PC-9 (cell line): Measurements from ENCODE around the gene KLK12. TPM values are rescaled to one million over a fixed set of nuclear protein-coding genes. Genes with fewer than 3 reads are reported as not detected.

Experiments
- BruUV-seq: library from RNA; stranded (reverse); fragments of 400-500 nt; replicated peaks from 2 replicates; lab custom pipeline; 2021; lab: Mats Ljungman, UMichigan
- CTCF ChIA-PET: fragments of 300-600 bp; sonication (Branson Sonifier 250); formaldehyde crosslinking; loops from one replicate; lab custom pipeline; 2022; ENCODE audit warnings: antibody characterized with exemption; lab: Charles Lee
- POLR2A ChIA-PET: fragments of 300-600 bp; sonication (Branson Sonifier 250); formaldehyde crosslinking; loops from one replicate; lab custom pipeline; 2022; ENCODE audit warnings: antibody characterized with exemption; ENCODE audit not compliant: unreplicated experiment; lab: Charles Lee
- DNase-seq, 2 experiments: peaks; one replicate each; pipeline versions ENCODE4 v3.0.0 to v3.0.0-alpha.2; 2015 to 2022; ENCODE audit warnings: mixed read lengths in 1 of 2
- H2AFZ ChIP-seq: fragments of 200-600 bp; sonication (generic); 2 replicates; pipeline ENCODE4 v1.8.1; 2017; ENCODE audit warnings: antibody characterized with exemption
- H3F3A ChIP-seq: fragments of 200-600 bp; sonication (generic); 2 replicates; pipeline ENCODE4 v1.8.1; 2017; ENCODE audit warnings: antibody characterized with exemption, mild to moderate bottlenecking, low read depth; ENCODE audit not compliant: insufficient read depth
- H3K27ac ChIP-seq: fragments of 200-600 bp; sonication (generic); 2 replicates; pipeline ENCODE4 v1.6.1; 2016; ENCODE audit warnings: mixed run types
- H3K27me3 ChIP-seq: fragments of 200-600 bp; sonication (generic); 2 replicates; pipeline ENCODE4 v1.6.1; 2016; ENCODE audit warnings: low read depth, mixed run types; ENCODE audit not compliant: insufficient read depth
- H3K36me3 ChIP-seq: fragments of 200-600 bp; sonication (generic); 2 replicates; pipeline ENCODE4 v1.6.1; 2016; ENCODE audit warnings: low read depth, mixed run types
- H3K4me1 ChIP-seq: fragments of 200-600 bp; sonication (generic); replicated peaks from 2 replicates; pipeline ENCODE4 v1.6.1; 2016; ENCODE audit warnings: mixed run types; ENCODE audit not compliant: insufficient read depth
- H3K4me2 ChIP-seq: fragments of 200-600 bp; sonication (generic); 2 replicates; pipeline ENCODE4 v1.6.1; 2017; ENCODE audit warnings: mixed run types
- H3K4me3 ChIP-seq: fragments of 200-600 bp; sonication (generic); 2 replicates; pipeline ENCODE4 v1.6.1; 2016; ENCODE audit warnings: mixed run types
- H3K79me2 ChIP-seq: fragments of 200-600 bp; sonication (generic); 2 replicates; pipeline ENCODE4 v1.6.1; 2017; ENCODE audit warnings: low read depth, mixed run types
- H3K9me2 ChIP-seq: fragments of 200-600 bp; sonication (generic); 2 replicates; pipeline ENCODE4 v1.8.1; 2017; ENCODE audit warnings: mild to moderate bottlenecking; ENCODE audit not compliant: insufficient read depth
- H3K9me3 ChIP-seq: fragments of 200-600 bp; sonication (generic); 2 replicates; pipeline ENCODE4 v1.8.1; 2016; ENCODE audit warnings: low read depth; ENCODE audit not compliant: insufficient read depth
- H4K20me1 ChIP-seq: fragments of 200-600 bp; sonication (generic); 2 replicates; pipeline ENCODE4 v1.8.1; 2017; ENCODE audit not compliant: insufficient read depth
- CTCF ChIP-seq: fragments of 200-600 bp; sonication (generic); conservative IDR thresholded peaks from 2 replicates; pipeline ENCODE4 v1.6.1; 2017; ENCODE audit warnings: mixed run types, antibody characterized with exemption, mild to moderate bottlenecking, moderate library complexity
- EZH2 ChIP-seq: fragments of 200-600 bp; sonication (generic); IDR thresholded peaks from 2 replicates; pipeline ENCODE4 v1.8.0; 2017; ENCODE audit warnings: antibody characterized with exemption, low read depth
- intact Hi-C: fragments of 100-400 bp; cut with micrococcal nuclease; formaldehyde crosslinking; loops from one replicate; pipeline ENCODE4 v1.10.0; 2022; ENCODE audit not compliant: unreplicated experiment
- total RNA-seq: library from RNA; stranded (reverse); gene quantifications from 2 replicates; pipeline ENCODE4 v1.2.3, GENCODE V29; 2021

Gene KLK12
- total RNA-seq, 1 experiment from 2014 or later, result not detected

- no peak overlapping the region for H3K27ac ChIP-seq
- DNase-seq, result no peak
- BruUV-seq, result no TSS peak
- intact Hi-C loops, result no loop called here
- H3K36me3 ChIP-seq, result no peaks in the 10 kb centered on the region
- no peak for TF ChIP-seq CTCF
- no peak for TF ChIP-seq EZH2
- no peaks in the 10 kb centered on the region for H3K9me3 ChIP-seq
- H3K4me1 ChIP-seq, result no peaks in the 10 kb centered on the region
- H3K9me2 ChIP-seq, result no peaks in the 10 kb centered on the region
- H3K4me2 ChIP-seq, result no peak overlapping the region
- H2AFZ ChIP-seq, result no peak overlapping the region
- H4K20me1 ChIP-seq, result no peaks in the 10 kb centered on the region
- H3K79me2 ChIP-seq, result no peaks in the 10 kb centered on the region
- peaks cover 33% of the 10 kb centered on the region for H3K27me3 ChIP-seq
- POLR2A ChIA-PET, result no interaction called here
- CTCF ChIA-PET, result no interaction called here
- no peak overlapping the region for H3K4me3 ChIP-seq
- no peaks in the 10 kb centered on the region for H3F3A ChIP-seq
These were observed 48.4 kb upstream of the KLK12 start for GRCh38 chr19:51083181-51083580.

- Histone ChIP-seq H4K20me1 (no peaks in the 10 kb centered on the region), H2AFZ (no peak within 1 kb of the TSS), H3K4me2 (no peak within 1 kb of the TSS), H3K9me2 (no peaks in the 10 kb centered on the region), H3K27ac (no peak within 1 kb of the TSS), H3K4me3 (no peak within 1 kb of the TSS), H3F3A (no peaks in the 10 kb centered on the region), H3K9me3 (no peaks in the 10 kb centered on the region), H3K36me3 (no peaks in the 10 kb centered on the region), H3K79me2 (no peaks in the 10 kb centered on the region), H3K4me1 (no peaks in the 10 kb centered on the region), H3K27me3 (peaks cover 33% of the 10 kb centered on the region)
- DNase-seq, result no peak
- ChIA-PET CTCF (no interaction called here), POLR2A (no interaction called here)
- TF ChIP-seq CTCF (no peak), EZH2 (no peak)
- intact Hi-C loops, result no loop called here
- BruUV-seq, result no TSS peak
These were observed 47.8 kb upstream of the KLK12 start, which contains the start of gene KLK14 for GRCh38 chr19:51082611-51083010. KLK14 (minus strand) TSS chr19:51082887; CDS start chr19:51082614, 273 bp downstream.

DNA sequence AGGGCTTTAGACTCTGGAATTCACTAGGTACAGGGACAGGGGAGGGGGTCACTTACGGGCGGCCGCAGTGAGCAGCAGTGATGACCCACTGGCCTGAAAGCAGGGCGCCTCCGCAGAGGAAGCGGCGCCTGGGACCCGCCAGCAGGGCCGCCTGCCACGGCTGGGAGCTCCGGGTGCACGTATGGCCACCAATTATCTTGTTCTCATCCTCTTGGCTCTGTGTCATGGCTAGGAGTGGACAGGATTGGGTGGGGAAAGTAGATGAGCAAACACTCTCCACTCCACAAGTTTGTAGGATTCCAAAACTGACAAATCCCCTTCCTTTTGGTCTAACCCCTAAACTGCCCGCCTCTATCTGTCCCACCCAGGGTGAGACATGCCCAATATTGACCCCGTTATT lies 46.7 kb upstream of the KLK12 start:
- no peak for TF ChIP-seq EZH2
- TF ChIP-seq CTCF, result no peak
- Histone ChIP-seq H3K27me3 (peaks cover 42% of the 10 kb centered on the region), H3K36me3 (no peaks in the 10 kb centered on the region), H4K20me1 (no peaks in the 10 kb centered on the region), H3K79me2 (no peaks in the 10 kb centered on the region), H3K9me3 (no peaks in the 10 kb centered on the region), H3F3A (no peaks in the 10 kb centered on the region), H3K4me2 (no peak overlapping the region), H3K4me1 (no peaks in the 10 kb centered on the region), H3K9me2 (no peaks in the 10 kb centered on the region), H2AFZ (no peak overlapping the region), H3K27ac (no peak overlapping the region), H3K4me3 (no peak overlapping the region)
- ChIA-PET POLR2A (no interaction called here), CTCF (no interaction called here)
- intact Hi-C loops, result no loop called here
- DNase-seq, result no peak
- BruUV-seq, result no TSS peak
